DND-41 (cell line): ENCODE data around the gene RAD23A.

Experiments
- EZH2 ChIP-seq: IDR thresholded peaks from 3 replicates; pipeline ENCODE4 v1.6.1; 2012; ENCODE audit warnings: borderline replicate concordance, low read depth, mild to moderate bottlenecking, moderate library complexity, low read length, inconsistent platforms; ENCODE audit not compliant: severe bottlenecking
- TF ChIP-seq, protein P1 (sequence below): IDR thresholded peaks from 2 replicates; pipeline ENCODE4 v1.5.1; 2012; ENCODE audit warnings: borderline replicate concordance, low read length, moderate library complexity, mild to moderate bottlenecking; ENCODE audit not compliant: poor library complexity, severe bottlenecking; ENCODE audit errors: extremely low read depth

GRCh38 chr19:12945479-12946091, at the start of gene RAD23A:
- TF ChIP-seq, protein P1, sequence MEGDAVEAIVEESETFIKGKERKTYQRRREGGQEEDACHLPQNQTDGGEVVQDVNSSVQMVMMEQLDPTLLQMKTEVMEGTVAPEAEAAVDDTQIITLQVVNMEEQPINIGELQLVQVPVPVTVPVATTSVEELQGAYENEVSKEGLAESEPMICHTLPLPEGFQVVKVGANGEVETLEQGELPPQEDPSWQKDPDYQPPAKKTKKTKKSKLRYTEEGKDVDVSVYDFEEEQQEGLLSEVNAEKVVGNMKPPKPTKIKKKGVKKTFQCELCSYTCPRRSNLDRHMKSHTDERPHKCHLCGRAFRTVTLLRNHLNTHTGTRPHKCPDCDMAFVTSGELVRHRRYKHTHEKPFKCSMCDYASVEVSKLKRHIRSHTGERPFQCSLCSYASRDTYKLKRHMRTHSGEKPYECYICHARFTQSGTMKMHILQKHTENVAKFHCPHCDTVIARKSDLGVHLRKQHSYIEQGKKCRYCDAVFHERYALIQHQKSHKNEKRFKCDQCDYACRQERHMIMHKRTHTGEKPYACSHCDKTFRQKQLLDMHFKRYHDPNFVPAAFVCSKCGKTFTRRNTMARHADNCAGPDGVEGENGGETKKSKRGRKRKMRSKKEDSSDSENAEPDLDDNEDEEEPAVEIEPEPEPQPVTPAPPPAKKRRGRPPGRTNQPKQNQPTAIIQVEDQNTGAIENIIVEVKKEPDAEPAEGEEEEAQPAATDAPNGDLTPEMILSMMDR = no peak
- no peak for TF ChIP-seq EZH2
